Fibroblast of skin of right quadriceps (primary cell): ENCODE results near the gene KCNA5.
A peak's percentile ranks its signal among the peaks of the same experiment; 100 is the strongest.

ENCODE experiments used
- DNase-seq: peaks from one replicate; pipeline ENCODE4 v3.0.0-alpha.2; 2013

KCNA5 gene

GRCh38 chr12:5068126-5068525, 24.4 kb downstream of the KCNA5 start:
- DNase-seq, result no peak

- DNase-seq, result no peak
Measured at GRCh38 chr12:5068619-5069018, 24.9 kb downstream of the KCNA5 start.

- DNase-seq, result no peak
Measured at GRCh38 chr12:5070090-5070489, 26.4 kb downstream of the KCNA5 start.

- no peak for DNase-seq
Measured at GRCh38 chr12:5071496-5071895, 27.8 kb downstream of the KCNA5 start.

GRCh38 chr12:5072311-5072710, 28.6 kb downstream of the KCNA5 start:
- no peak for DNase-seq

- no peak for DNase-seq
Measured at GRCh38 chr12:5073054-5073453, 29.4 kb downstream of the KCNA5 start.

- DNase-seq, result peak; percentile 56
Measured at GRCh38 chr12:5073853-5074252, 30.2 kb downstream of the KCNA5 start.

- no peak for DNase-seq
Measured at GRCh38 chr12:5076761-5077160, 33.1 kb downstream of the KCNA5 start.

GRCh38 chr12:5078423-5078822, 34.7 kb downstream of the KCNA5 start:
- peak; percentile 27 for DNase-seq

GRCh38 chr12:5081016-5081415, 37.3 kb downstream of the KCNA5 start:
- DNase-seq, result no peak

- peak; percentile 77 for DNase-seq
Measured at GRCh38 chr12:5083955-5084849, 40.5 kb downstream of the KCNA5 start.

GRCh38 chr12:5085896-5086295, 42.2 kb downstream of the KCNA5 start:
- peak; percentile 97 for DNase-seq

GRCh38 chr12:5087831-5088554, 44.3 kb downstream of the KCNA5 start:
- DNase-seq, result no peak

- DNase-seq, result peak; percentile 70
Measured at GRCh38 chr12:5088586-5089264, 45.0 kb downstream of the KCNA5 start.

- peak; percentile 53 for DNase-seq
Measured at GRCh38 chr12:5094551-5094950, 50.9 kb downstream of the KCNA5 start.

- DNase-seq, result no peak
Measured at GRCh38 chr12:5094986-5095385, 51.3 kb downstream of the KCNA5 start.
